MCF 10A (cell line): ENCODE data around the gene COL4A1. TPM values are rescaled to one million over a fixed set of nuclear protein-coding genes. Genes with fewer than 3 reads are reported as not detected.

Experiments used
- BruUV-seq: library from RNA; stranded (reverse); fragments of 400-500 nt; replicated peaks from 2 replicates; lab custom pipeline; 2021; lab: Mats Ljungman, UMichigan
- CTCF ChIA-PET: fragments of 300-600 bp; sonication (Branson Sonifier 250); formaldehyde crosslinking; extraction: SDS; loops from one replicate; lab custom pipeline; 2021; ENCODE audit warnings: antibody characterized with exemption, inconsistent platforms; lab: Yijun Ruan, JAX
- POLR2A ChIA-PET: fragments of 300-600, 350-650 bp; sonication (Branson Sonifier 250); formaldehyde crosslinking; extraction: SDS; loops from one replicate; lab custom pipeline; 2020; ENCODE audit warnings: antibody characterized with exemption, inconsistent platforms; lab: Yijun Ruan, JAX
- DNase-seq: peaks from one replicate; pipeline ENCODE4 v3.0.0-alpha.2; 2018; ENCODE audit not compliant: unreplicated experiment
- H3K27ac Mint-ChIP-seq: one replicate; pipeline ENCODE4 v1.8.0; 2022; ENCODE audit warnings: mild to moderate bottlenecking, low read depth, mixed read lengths; ENCODE audit not compliant: unreplicated experiment
- H3K27me3 Mint-ChIP-seq: one replicate; pipeline ENCODE4 v1.8.0; 2022; ENCODE audit warnings: mixed read lengths; ENCODE audit not compliant: insufficient read depth, unreplicated experiment
- H3K36me3 Mint-ChIP-seq: one replicate; pipeline ENCODE4 v1.8.0; 2022; ENCODE audit warnings: mild to moderate bottlenecking, moderate library complexity, mixed read lengths; ENCODE audit not compliant: insufficient read depth, unreplicated experiment
- H3K4me1 Mint-ChIP-seq: one replicate; pipeline ENCODE4 v1.8.0; 2022; ENCODE audit warnings: mixed read lengths; ENCODE audit not compliant: insufficient read depth, unreplicated experiment
- H3K4me3 Mint-ChIP-seq: one replicate; pipeline ENCODE4 v1.8.0; 2022; ENCODE audit warnings: mild to moderate bottlenecking, moderate library complexity, mixed read lengths; ENCODE audit not compliant: unreplicated experiment
- H3K9me3 Mint-ChIP-seq: one replicate; pipeline ENCODE4 v1.8.0; 2022; ENCODE audit warnings: mixed read lengths; ENCODE audit not compliant: unreplicated experiment
- intact Hi-C: fragments of 100-400 bp; cut with micrococcal nuclease; formaldehyde crosslinking; loops from 2 replicates; pipeline ENCODE4 v1.14.1; 2022
- total RNA-seq: library from RNA; stranded (reverse); gene quantifications from 2 replicates; pipeline ENCODE4 v1.2.3, GENCODE V29; 2022
- TF ChIP-seq, protein P1 (sequence below): fragments of 200-600 bp; IDR thresholded peaks from one replicate; pipeline ENCODE4 v1.8.0; 2022; ENCODE audit warnings: antibody characterized with exemption, mild to moderate bottlenecking; ENCODE audit not compliant: unreplicated experiment

COL4A1 gene
- total RNA-seq, 1 experiment from 2014 or later, result 42.1 TPM

- no peaks in the 10 kb centered on the region for H3K9me3 Mint-ChIP-seq
- no peak for DNase-seq
- ChIA-PET POLR2A (no interaction called here), CTCF (interaction anchor here (3.1 kb wide), 1 partner anchor 11 kb away, joined by 13 read pairs; no protein-coding TSS in a partner anchor)
- H3K4me3 Mint-ChIP-seq, result no peak overlapping the region
- no TSS peak for BruUV-seq
- intact Hi-C loops, result no loop called here
- TF ChIP-seq, protein P1, sequence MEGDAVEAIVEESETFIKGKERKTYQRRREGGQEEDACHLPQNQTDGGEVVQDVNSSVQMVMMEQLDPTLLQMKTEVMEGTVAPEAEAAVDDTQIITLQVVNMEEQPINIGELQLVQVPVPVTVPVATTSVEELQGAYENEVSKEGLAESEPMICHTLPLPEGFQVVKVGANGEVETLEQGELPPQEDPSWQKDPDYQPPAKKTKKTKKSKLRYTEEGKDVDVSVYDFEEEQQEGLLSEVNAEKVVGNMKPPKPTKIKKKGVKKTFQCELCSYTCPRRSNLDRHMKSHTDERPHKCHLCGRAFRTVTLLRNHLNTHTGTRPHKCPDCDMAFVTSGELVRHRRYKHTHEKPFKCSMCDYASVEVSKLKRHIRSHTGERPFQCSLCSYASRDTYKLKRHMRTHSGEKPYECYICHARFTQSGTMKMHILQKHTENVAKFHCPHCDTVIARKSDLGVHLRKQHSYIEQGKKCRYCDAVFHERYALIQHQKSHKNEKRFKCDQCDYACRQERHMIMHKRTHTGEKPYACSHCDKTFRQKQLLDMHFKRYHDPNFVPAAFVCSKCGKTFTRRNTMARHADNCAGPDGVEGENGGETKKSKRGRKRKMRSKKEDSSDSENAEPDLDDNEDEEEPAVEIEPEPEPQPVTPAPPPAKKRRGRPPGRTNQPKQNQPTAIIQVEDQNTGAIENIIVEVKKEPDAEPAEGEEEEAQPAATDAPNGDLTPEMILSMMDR, result no peak
- no peaks in the 10 kb centered on the region for H3K36me3 Mint-ChIP-seq
- no peaks in the 10 kb centered on the region for H3K27me3 Mint-ChIP-seq
- no peak overlapping the region for H3K27ac Mint-ChIP-seq
- peaks cover 9% of the 10 kb centered on the region for H3K4me1 Mint-ChIP-seq
Measured at GRCh38 chr13:110236831-110237261, 70.1 kb downstream of the COL4A1 start.

- intact Hi-C loops, result no loop called here
- ChIA-PET CTCF (no interaction called here), POLR2A (no interaction called here)
Measured at GRCh38 chr13:110236431-110236830, 70.5 kb downstream of the COL4A1 start.

DNA sequence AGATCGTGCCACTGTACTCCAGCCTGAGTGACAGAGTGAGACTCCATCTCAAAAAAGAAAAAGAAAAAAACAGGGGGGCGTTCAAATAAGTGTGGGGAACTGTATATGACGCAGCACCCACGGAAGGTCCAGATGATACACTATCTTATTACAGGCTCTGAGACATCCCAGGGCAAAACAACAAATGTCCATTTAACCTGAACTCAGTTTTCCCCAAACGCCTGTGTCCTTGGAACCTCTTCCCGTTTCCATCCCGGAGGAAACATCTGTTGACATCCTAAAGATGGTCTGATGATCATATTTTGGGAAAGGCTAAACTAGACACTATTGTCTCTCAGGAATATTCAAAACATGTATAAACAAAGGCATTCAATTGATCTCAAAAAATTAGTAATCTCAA lies 72.4 kb downstream of the COL4A1 start:
- TF ChIP-seq, protein P1, result no peak
- Mint-ChIP-seq H3K27ac (no peak overlapping the region), H3K36me3 (no peaks in the 10 kb centered on the region), H3K27me3 (no peaks in the 10 kb centered on the region), H3K9me3 (no peaks in the 10 kb centered on the region), H3K4me3 (no peak overlapping the region), H3K4me1 (peaks cover 10% of the 10 kb centered on the region)
- CTCF ChIA-PET, result interaction anchor here (2.2 to 3.8 kb wide), 2 partner anchors 13 to 210 kb away, joined by 7 to 14 read pairs; no protein-coding TSS in a partner anchor
- POLR2A ChIA-PET, result no interaction called here
- intact Hi-C loops, result no loop called here
- no peak for DNase-seq
- no TSS peak for BruUV-seq

More at GRCh38 chr13:110236431-110236830, 70.5 kb downstream of the COL4A1 start:
- Mint-ChIP-seq H3K4me1 (peaks cover 9% of the 10 kb centered on the region), H3K36me3 (no peaks in the 10 kb centered on the region), H3K27me3 (no peaks in the 10 kb centered on the region), H3K4me3 (no peak overlapping the region), H3K27ac (no peak overlapping the region), H3K9me3 (no peaks in the 10 kb centered on the region)
- no TSS peak for BruUV-seq
- DNase-seq, result no peak
- TF ChIP-seq, protein P1, result no peak

GRCh38 chr13:110233951-110234280 lies 73.0 kb downstream of the COL4A1 start:
- no peaks in the 10 kb centered on the region for H3K36me3 Mint-ChIP-seq
- no peak overlapping the region for H3K27ac Mint-ChIP-seq
- CTCF ChIA-PET, result interaction anchor here (2.2 to 3.8 kb wide), 2 partner anchors 12 to 210 kb away, joined by 7 to 14 read pairs; no protein-coding TSS in a partner anchor
- BruUV-seq, result no TSS peak
- DNase-seq, result no peak
- no peaks in the 10 kb centered on the region for H3K27me3 Mint-ChIP-seq
- TF ChIP-seq, protein P1, result no peak
- POLR2A ChIA-PET, result interaction anchor here (0.6 kb wide), 1 partner anchor 986 kb away, joined by 3 read pairs; no protein-coding TSS in a partner anchor
- H3K4me1 Mint-ChIP-seq, result peaks cover 14% of the 10 kb centered on the region
- H3K4me3 Mint-ChIP-seq, result no peak overlapping the region
- intact Hi-C loops, result no loop called here
- no peaks in the 10 kb centered on the region for H3K9me3 Mint-ChIP-seq
